ENCODE results near the gene SLC45A1.

SLC45A1 gene

GRCh38 chr1:8312235-8313218 is 5.4 kb upstream of the SLC45A1 start:
- Mint-ChIP-seq H3K27ac (no peak overlapping the region), H3K27me3 (ENCODE audit: low read depth, poor library complexity) (peaks cover 39% of the 10 kb centered on the region), H3K36me3 (ENCODE audit: low read depth) (no peaks in the 10 kb centered on the region), H3K9me3 (peaks cover 9% of the 10 kb centered on the region), H3K4me1 (peaks cover 43% of the 10 kb centered on the region), H3K4me3 (no peak overlapping the region)
- DNase-seq, result no peak
- TF ChIP-seq CTCF (IDR thresholded peaks at IDR 0.05), result no peak

GRCh38 chr1:8313231-8313630 is 4.7 kb upstream of the SLC45A1 start:
- Mint-ChIP-seq H3K4me1 (peaks cover 39% of the 10 kb centered on the region), H3K27me3 (ENCODE audit: low read depth, poor library complexity) (peaks cover 36% of the 10 kb centered on the region), H3K36me3 (ENCODE audit: low read depth) (no peaks in the 10 kb centered on the region), H3K27ac (no peak overlapping the region), H3K4me3 (no peak overlapping the region), H3K9me3 (peaks cover 9% of the 10 kb centered on the region)
- no peak for DNase-seq
- no peak for TF ChIP-seq CTCF (IDR thresholded peaks at IDR 0.05)

- Mint-ChIP-seq H3K4me1 (peaks cover 38% of the 10 kb centered on the region), H3K27me3 (ENCODE audit: low read depth, poor library complexity) (peaks cover 48% of the 10 kb centered on the region), H3K36me3 (ENCODE audit: low read depth) (no peaks in the 10 kb centered on the region), H3K9me3 (peaks cover 12% of the 10 kb centered on the region), H3K27ac (no peak overlapping the region), H3K4me3 (peak overlapping the region; percentile 62)
- peak; percentile 78 for DNase-seq
- peak; percentile 94 for TF ChIP-seq CTCF (IDR thresholded peaks at IDR 0.05)
These were observed 3.3 kb upstream of the SLC45A1 start for GRCh38 chr1:8314346-8315280.

GRCh38 chr1:8315573-8316475 is 2.1 kb upstream of the SLC45A1 start:
- H3K27ac Mint-ChIP-seq, result no peak overlapping the region
- DNase-seq, result no peak
- H3K36me3 Mint-ChIP-seq (ENCODE audit: low read depth), result no peaks in the 10 kb centered on the region
- H3K27me3 Mint-ChIP-seq (ENCODE audit: low read depth, poor library complexity), result peaks cover 60% of the 10 kb centered on the region
- no peak for TF ChIP-seq CTCF (IDR thresholded peaks at IDR 0.05)
- H3K4me1 Mint-ChIP-seq, result peaks cover 38% of the 10 kb centered on the region
- peak overlapping the region; percentile 50 for H3K4me3 Mint-ChIP-seq
- H3K9me3 Mint-ChIP-seq, result peaks cover 12% of the 10 kb centered on the region

- Mint-ChIP-seq H3K9me3 (peaks cover 3% of the 10 kb centered on the region), H3K4me3 (peak overlapping the region; percentile 73), H3K27me3 (ENCODE audit: low read depth, poor library complexity) (peaks cover 76% of the 10 kb centered on the region), H3K4me1 (peaks cover 38% of the 10 kb centered on the region), H3K27ac (no peak overlapping the region), H3K36me3 (ENCODE audit: low read depth) (no peaks in the 10 kb centered on the region)
- no peak for DNase-seq
- TF ChIP-seq CTCF (IDR thresholded peaks at IDR 0.05), result no peak
These were observed 522 bp downstream of the SLC45A1 start for GRCh38 chr1:8318436-8318835.

All from nephron progenitor cell (in vitro differentiated cells).